HG02938 (cell line): ENCODE measurements around the gene MRPL48.

Source experiments
- ATAC-seq: cut with Tn5 transposase; IDR thresholded peaks from one replicate; pipeline ENCODE4 v1.9.1; 2021; ENCODE audit warnings: mild to moderate bottlenecking, moderate library complexity; ENCODE audit not compliant: unreplicated experiment

Gene MRPL48

DNA sequence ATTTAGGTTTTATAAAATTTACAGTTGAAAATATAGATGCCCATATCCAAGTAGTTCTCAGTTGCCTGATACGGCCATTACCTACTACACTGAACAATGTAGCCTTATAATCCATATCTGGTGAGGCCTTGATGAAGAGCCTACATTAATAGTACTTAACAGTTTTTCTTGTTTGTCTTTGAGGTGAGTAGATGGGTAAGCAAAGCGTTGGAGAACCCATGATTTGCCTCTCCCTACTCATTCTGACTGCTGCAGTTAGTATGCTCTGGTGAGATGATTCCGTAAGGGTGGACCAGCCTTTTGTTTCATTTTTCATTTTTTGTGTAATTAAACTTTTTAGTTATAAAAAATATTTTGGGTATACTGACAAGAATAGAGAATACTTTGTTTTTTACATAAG lies 100.6 kb downstream of the MRPL48 start:
- ATAC-seq, result no peak

DNA sequence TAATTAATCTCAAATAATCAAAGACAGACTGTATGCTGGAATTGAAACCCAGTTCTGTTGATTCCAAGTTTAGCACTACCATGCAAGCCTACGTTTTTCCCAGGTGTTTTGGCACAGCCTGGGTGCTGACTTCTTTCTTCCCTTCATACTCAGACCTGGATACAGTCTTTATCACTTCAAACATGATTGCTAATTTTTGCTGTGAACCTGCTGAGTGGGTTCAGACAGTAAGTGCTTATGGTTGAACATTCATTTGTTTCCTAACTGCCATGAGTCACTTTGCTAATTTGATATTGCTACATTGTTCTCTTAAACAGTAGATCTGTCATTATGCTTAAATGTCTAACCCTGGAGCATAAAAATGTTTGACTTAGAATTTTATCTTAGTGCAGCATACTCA lies 101.3 kb downstream of the MRPL48 start:
- no peak for ATAC-seq

DNA sequence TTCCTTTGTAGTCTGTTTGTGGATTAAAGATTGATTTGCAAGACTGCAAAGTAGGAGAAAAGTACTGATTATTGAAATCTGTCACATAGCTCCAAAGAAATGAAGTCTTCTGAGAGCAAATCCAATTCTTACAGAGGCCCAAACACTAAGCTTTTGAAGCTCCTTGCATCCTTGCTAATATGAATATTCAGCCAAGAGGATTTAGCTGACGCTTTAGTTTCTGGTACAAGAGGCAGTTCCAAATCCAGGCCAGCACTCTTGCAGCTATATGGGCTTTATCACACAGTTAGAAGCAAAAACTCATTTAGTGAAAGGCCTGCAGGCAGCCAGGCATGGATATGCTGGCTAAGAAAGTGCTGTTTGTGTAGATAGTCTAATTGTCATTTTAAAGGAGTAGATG lies 101.9 kb downstream of the MRPL48 start:
- no peak for ATAC-seq

DNA sequence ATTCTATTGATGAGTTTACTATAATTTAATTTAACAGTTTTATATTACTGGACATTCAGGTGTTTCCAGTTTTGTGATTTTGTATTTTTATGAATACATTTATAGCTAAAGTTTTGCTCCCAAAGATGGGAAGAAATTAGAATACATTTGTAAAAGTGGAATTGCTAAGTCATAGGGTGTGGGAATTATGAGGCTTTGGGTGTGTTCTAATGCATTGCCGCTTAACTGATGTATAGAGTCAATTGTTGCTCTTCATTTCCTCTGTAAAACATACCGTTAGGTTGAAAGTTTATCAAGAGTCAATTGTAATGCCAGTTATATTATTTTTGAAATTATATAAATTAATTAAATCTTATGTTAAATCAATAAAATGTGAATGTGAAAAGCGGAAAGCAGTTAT lies 105.4 kb downstream of the MRPL48 start:
- no peak for ATAC-seq

DNA sequence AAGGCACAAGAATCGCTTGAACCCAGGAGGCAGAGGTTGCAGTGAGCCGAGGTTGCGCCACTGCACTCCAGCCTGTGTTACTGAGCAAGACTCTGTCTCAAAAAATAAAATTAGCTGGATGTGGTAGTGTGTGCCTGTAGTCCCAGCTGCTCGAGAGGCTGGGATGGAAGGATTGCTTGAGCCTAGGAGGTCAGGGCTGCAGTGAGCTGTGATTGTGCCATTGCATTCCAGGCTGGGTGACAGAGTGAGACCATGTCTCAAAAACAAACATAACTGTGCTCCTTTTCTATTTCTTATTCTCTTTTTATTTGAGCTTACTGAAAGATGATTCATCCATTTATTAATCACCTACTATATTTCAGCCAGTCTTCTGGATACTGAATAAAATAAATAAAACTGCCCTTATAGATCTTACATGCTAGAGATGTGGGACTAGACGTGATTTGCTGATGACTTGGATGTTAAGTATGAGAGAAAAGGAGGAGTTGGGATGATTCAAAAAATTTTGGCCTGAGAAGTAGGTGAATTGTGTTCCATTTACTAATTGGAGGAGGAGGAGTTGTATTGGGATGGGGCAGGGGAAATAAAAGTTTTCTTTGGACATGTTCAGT lies 107.2 kb downstream of the MRPL48 start:
- no peak for ATAC-seq

DNA sequence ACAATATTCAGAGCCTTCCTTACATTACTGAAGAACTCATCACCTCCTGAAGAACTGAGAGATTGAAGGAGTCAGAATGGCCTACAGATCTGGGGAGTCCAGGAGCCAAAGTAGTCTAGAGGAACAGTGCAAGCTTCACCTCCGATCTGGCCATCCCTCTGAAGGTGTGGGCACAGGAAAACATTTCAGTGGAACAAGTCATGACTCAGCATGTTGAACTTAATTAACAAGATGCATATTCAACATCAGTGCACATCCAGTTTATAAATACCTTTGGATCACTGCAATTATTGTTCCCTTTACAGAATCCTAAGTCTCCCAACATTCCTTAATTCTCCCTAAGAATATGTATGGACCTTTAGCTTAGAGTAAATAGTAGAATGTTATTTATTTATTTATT lies 114.6 kb downstream of the MRPL48 start:
- ATAC-seq, result no peak

DNA sequence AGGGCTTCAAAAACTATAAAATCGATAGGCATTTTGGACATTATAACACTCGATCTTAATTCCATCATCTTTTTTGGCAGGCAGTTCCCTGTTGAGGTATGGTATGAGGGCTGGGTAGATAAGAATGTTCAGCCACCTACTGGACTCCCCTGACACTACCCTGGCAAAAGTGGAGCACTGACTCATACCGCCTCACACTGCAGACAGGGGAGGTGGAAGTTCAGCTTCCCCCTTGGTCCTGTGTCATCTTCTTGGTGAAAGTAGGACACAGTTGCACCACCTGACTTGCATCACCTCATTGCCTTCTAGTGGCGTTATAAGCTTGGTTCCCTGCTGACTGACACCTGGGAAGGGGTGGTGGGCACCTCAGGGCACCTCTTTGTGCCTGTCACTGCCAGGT lies 119.5 kb downstream of the MRPL48 start:
- ATAC-seq, result no peak

DNA sequence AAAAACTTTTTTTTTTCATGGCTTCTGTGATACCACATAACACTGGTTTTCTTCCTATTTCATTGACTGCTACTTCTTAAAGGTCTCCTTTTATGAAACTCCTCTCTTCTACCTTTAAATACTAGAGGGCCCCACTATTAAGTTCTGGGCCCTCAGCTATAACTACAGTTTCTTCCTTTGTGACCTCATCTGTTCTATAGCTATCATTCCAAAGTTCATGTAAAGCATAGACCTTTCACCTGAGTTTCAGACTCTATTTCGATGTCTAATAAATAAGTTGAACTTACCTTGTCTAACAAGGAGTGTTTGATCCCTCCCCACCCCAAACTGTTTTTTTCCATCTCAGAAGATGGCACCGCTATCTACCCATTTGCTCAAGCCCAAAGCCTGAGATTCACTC lies 124.4 kb downstream of the MRPL48 start:
- no peak for ATAC-seq

DNA sequence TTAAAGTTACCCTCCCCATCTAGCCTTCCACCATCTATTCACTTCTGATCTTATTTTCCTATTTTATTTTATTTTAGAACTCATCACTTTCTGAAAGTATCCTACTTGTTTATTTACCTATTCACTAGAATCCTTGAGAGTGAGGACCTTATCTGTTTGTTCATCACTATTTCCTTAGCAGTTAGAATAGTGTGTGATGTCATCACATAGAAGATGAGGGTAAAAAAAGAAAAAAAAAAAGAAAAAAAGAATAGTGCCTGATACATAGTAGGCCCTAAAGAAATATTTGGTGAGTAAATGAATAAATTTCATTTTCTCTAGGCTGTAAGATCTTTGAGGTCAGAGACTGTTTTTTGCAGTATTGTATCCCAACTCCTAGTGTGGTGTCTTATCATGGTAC lies 125.8 kb downstream of the MRPL48 start:
- no peak for ATAC-seq

DNA sequence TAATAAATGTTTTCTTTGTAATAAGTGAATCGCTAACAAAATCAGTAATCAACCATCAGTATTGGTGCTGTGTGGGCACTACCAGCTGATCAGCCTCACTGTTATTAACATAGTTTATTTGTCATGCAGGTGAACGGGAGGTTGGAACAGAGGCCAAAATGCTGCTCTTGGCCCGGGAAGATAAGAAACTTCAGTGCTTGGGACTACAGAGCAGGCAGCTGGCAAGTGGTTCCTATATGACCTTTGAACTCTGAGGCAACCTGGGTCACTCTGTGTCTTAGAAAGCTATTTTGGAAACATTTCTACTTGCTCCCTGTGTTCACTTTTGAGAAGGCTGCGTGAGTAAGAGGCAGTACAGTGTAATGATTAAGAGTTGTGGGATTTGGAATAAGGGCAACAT lies 126.6 kb downstream of the MRPL48 start:
- ATAC-seq, result no peak
